GM12891 (cell line): ENCODE measurements around the gene ARID1B.

Experiments used
- DNase-seq: peaks from one replicate; pipeline ENCODE4 v3.0.0; 2011; ENCODE audit warnings: low spot score; ENCODE audit not compliant: insufficient read length
- FAIRE-seq: peaks from 2 replicates; lab custom pipeline; 2011; peaks lifted over from hg19 to GRCh38; lab: Jason Lieb, UNC
- PAX5 ChIP-seq: IDR thresholded peaks from 2 replicates; pipeline ENCODE4 v1.6.1; 2011; ENCODE audit warnings: low read length, moderate library complexity, mild to moderate bottlenecking; ENCODE audit not compliant: insufficient read depth, severe bottlenecking
- POLR2A ChIP-seq: IDR thresholded peaks from 2 replicates; pipeline ENCODE4 v1.6.1; 2011; ENCODE audit warnings: low read depth, low read length, control low read depth
- POLR2AphosphoS5 ChIP-seq: IDR thresholded peaks from 2 replicates; pipeline ENCODE4 v1.6.1; 2011; ENCODE audit warnings: low read depth, low read length, control low read depth
- POU2F2 ChIP-seq: IDR thresholded peaks from 2 replicates; pipeline ENCODE4 v1.6.1; 2011; ENCODE audit warnings: low read depth, mild to moderate bottlenecking, control low read depth, low read length, moderate library complexity
- SPI1 ChIP-seq: IDR thresholded peaks from 2 replicates; pipeline ENCODE4 v1.6.1; 2011; ENCODE audit warnings: low read depth, low read length, control low read depth
- TAF1 ChIP-seq: IDR thresholded peaks from 2 replicates; pipeline ENCODE4 v1.6.1; 2011; ENCODE audit warnings: low read depth, low read length, control low read depth

The ARID1B gene

DNA sequence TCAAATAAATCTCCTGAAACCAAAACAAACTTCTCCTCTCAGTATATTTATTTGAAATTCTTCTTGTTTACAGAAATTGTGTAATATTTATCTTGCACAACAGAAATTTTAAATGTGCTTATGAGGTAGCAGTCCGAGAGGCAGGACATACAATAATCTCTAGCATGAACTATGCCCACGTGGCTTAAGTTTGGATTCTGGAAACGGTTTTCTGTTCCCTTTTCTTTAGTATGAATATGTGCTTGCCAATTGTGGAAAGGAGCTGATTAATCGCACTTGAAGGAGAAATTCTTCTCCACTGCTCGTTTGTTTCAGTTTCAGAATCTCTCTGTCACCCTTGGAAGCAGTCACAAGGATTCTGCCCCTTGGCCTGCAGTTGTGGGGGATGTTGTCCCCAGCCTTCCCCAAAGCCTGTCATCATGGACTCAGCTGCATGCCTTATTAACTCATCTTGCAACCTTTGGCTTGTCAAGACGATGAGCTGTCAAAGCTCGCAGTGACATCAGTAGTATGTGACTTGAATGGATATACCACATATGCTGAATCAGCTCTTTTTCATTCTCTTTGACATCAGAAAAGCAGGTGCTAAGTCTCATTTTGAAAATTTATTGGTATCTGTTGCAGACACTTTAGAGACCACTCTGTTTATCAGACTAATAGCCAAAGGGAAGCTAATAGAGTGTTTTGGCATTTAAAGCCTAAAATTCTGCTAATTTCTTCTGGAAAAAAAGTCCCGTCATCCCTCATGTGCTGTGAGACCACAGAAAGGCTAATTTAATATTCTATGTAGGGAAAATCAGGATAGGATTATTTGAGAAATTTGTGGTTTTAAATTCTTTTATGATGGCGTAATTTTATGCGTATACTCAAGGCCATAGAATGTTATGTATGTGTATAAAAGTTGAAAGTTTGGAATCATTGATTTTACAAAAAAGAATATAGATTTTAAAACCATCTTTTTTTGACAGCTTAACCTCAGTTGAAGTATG lies 186.8 kb downstream of the ARID1B start:
- FAIRE-seq (peak; percentile 86), DNase-seq (no peak)
- TF ChIP-seq SPI1 (peak; percentile 70), TAF1 (no peak), POLR2AphosphoS5 (no peak), PAX5 (no peak)

DNA sequence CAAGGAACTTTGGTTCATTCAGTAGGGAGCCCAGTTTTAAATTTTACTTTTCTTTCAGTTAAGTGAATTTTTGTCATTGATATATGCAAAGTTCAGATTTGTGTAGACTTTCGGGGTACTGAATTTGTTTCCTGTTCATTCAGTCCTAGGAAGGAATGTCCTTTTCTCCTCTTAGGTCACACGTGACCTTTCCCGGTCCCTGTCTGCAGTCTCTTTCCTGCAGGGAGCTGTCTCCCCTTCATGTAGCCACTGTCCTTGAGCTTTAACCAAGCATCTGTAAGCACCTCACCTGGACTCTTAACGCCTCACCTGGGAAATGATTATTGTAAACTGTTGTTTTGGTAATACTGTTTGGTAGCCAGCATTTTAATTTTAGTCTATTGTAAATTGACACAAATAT lies 190.7 kb downstream of the ARID1B start:
- FAIRE-seq, result no peak
- DNase-seq, result no peak
- TF ChIP-seq POU2F2, result no peak
- TF ChIP-seq PAX5, result no peak
- no peak for TF ChIP-seq TAF1
- no peak for TF ChIP-seq POLR2AphosphoS5

- TF ChIP-seq POU2F2, result no peak
- no peak for TF ChIP-seq TAF1
- TF ChIP-seq POLR2A, result no peak
- TF ChIP-seq SPI1, result no peak
- TF ChIP-seq PAX5, result no peak
- TF ChIP-seq POLR2AphosphoS5, result no peak
- FAIRE-seq, result peak; percentile 91
- no peak for DNase-seq
These were observed 192.1 kb downstream of the ARID1B start for GRCh38 chr6:156969233-156969632.

DNA sequence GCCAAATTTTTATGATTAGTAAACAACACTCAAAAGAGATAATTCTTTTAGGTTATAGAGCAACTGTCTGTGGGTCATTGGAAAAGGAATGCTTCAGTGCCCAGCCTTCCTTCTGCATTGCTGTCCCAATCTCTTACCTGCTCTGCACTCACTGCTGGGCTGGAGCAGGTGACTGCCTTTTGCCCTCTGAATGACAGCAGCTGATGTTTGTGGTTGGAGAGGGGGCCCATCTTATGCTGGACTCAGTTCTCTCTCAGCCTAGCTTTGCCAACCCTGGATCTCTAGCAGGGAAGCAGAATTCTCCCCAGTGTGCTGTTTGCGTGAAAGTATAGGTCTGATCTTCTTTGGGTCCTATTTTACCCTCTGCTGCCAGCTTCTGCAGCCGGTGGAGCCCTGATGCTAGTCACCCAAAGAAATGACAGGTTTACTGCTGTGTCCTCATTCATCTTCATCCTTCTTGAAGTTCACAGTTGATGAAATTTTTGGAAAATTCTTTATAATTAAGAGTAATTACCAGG lies 193.5 kb downstream of the ARID1B start:
- no peak for TF ChIP-seq SPI1
- TF ChIP-seq POLR2AphosphoS5, result no peak
- TF ChIP-seq PAX5, result no peak
- no peak for TF ChIP-seq POLR2A
- TF ChIP-seq POU2F2, result no peak
- TF ChIP-seq TAF1, result no peak
- DNase-seq (no peak), FAIRE-seq (no peak)

GRCh38 chr6:156971153-156971885 lies 194.1 kb downstream of the ARID1B start:
- TF ChIP-seq POLR2A (no peak), POU2F2 (no peak), TAF1 (no peak), PAX5 (no peak), SPI1 (no peak), POLR2AphosphoS5 (no peak)
- DNase-seq, result no peak
- FAIRE-seq, result no peak

- TF ChIP-seq POU2F2 (no peak), TAF1 (no peak), POLR2A (no peak), PAX5 (no peak), SPI1 (no peak), POLR2AphosphoS5 (no peak)
- FAIRE-seq, result no peak
- no peak for DNase-seq
These were observed 195.0 kb downstream of the ARID1B start for GRCh38 chr6:156972145-156972544.

GRCh38 chr6:156974830-156975261 lies 197.7 kb downstream of the ARID1B start:
- FAIRE-seq, result peak; percentile 28
- DNase-seq, result no peak
- TF ChIP-seq POLR2AphosphoS5 (no peak), POU2F2 (no peak), POLR2A (no peak), PAX5 (no peak), SPI1 (no peak), TAF1 (no peak)

GRCh38 chr6:156975414-156975813 lies 198.2 kb downstream of the ARID1B start:
- DNase-seq (no peak), FAIRE-seq (no peak)
- TF ChIP-seq PAX5, result no peak
- no peak for TF ChIP-seq POU2F2
- TF ChIP-seq SPI1, result peak; percentile 17; the same call in 1 of the 2 replicates
